HepG2 (cell line): ENCODE data around the gene PTS. TPM values are rescaled to one million over a fixed set of nuclear protein-coding genes. Genes with fewer than 3 reads are reported as not detected.

Source experiments
- AGO1 ChIP-seq: fragments of 200-400 bp; formaldehyde crosslinking; IDR thresholded peaks from 2 replicates; pipeline ENCODE4 v1.6.1; 2017; ENCODE audit warnings: mild to moderate bottlenecking, low read depth, low read length, moderate library complexity; ENCODE audit not compliant: poor library complexity, severe bottlenecking
- ATF4 ChIP-seq, 2 experiments: fragments of 450-650 bp in 1 of 2; sonication (generic) in 1 of 2; formaldehyde crosslinking; IDR thresholded peaks; 2 replicates each; pipeline versions ENCODE4 v1.5.0 to v1.8.0; 2020 to 2022; ENCODE audit warnings: mild to moderate bottlenecking in 1 of 2, missing genetic modification reagents in 1 of 2
- CCDC6 ChIP-seq: sonication (generic); formaldehyde crosslinking; IDR thresholded peaks from 2 replicates; pipeline ENCODE4 v1.8.1; 2022; ENCODE audit warnings: mild to moderate bottlenecking, missing genetic modification reagents, moderate library complexity
- MIER3 ChIP-seq: IDR thresholded peaks from 2 replicates; pipeline ENCODE4 v1.6.1; 2016; ENCODE audit warnings: missing compliant biosample characterization, borderline replicate concordance
- NFKBIZ ChIP-seq: IDR thresholded peaks from 2 replicates; pipeline ENCODE4 v1.6.1; 2018; ENCODE audit warnings: missing genetic modification reagents, missing compliant biosample characterization
- NR2F6 ChIP-seq, 2 experiments: IDR thresholded peaks; 2 replicates each; pipeline ENCODE4 v1.6.1; 2016; ENCODE audit warnings: antibody characterized with exemption in 1 of 2, mild to moderate bottlenecking in 1 of 2
- PRDM15 ChIP-seq: sonication (generic); formaldehyde crosslinking; IDR thresholded peaks from 2 replicates; pipeline ENCODE4 v1.4.0; 2020; ENCODE audit warnings: missing genetic modification reagents
- THYN1 ChIP-seq: sonication (generic); formaldehyde crosslinking; IDR thresholded peaks from 2 replicates; pipeline ENCODE4 v1.8.1; 2023; ENCODE audit warnings: low read depth, mild to moderate bottlenecking, moderate library complexity, missing genetic modification reagents, borderline replicate concordance
- ZNF33B ChIP-seq: sonication (generic); formaldehyde crosslinking; IDR thresholded peaks from 2 replicates; pipeline ENCODE4 v1.5.1; 2020; ENCODE audit warnings: mild to moderate bottlenecking, missing genetic modification reagents
- ZNF563 ChIP-seq: sonication (generic); formaldehyde crosslinking; IDR thresholded peaks from 2 replicates; pipeline ENCODE4 v1.8.0; 2022; ENCODE audit warnings: mild to moderate bottlenecking, moderate library complexity, missing genetic modification reagents
- ZNF652 ChIP-seq: IDR thresholded peaks from 2 replicates; pipeline ENCODE4 v1.6.1; 2016; ENCODE audit warnings: low read depth, borderline replicate concordance
- ZNF770 ChIP-seq: sonication (generic); formaldehyde crosslinking; IDR thresholded peaks from 2 replicates; pipeline ENCODE4 v1.5.0; 2020; ENCODE audit warnings: mild to moderate bottlenecking, missing genetic modification reagents
- ZNF879 ChIP-seq: sonication (generic); formaldehyde crosslinking; IDR thresholded peaks from 2 replicates; pipeline ENCODE4 v1.8.1; 2023; ENCODE audit warnings: missing genetic modification reagents
- polyA plus RNA-seq, 8 experiments: library from polyadenylated mRNA; depleted of rRNA in 3 of 8; stranded (reverse) in 7 of 8; unstranded in 1 of 8; fragments of >200 nt; fragmentation: Illumina TruSeq in 4 of 8; extraction: Trizol in 4 of 8; gene quantifications; 2 replicates each; pipeline versions ENCODE4 v1.2.1 to v1.2.3, GENCODE V29; 2011 to 2016; ENCODE audit warnings: low read depth in 4 of 8, missing spikeins in 1 of 8, mixed read lengths in 1 of 8; ENCODE audit not compliant: insufficient read depth in 1 of 8
- total RNA-seq, 5 experiments: library from RNA; depleted of rRNA; stranded (reverse); fragments of >200 nt; fragmentation: Illumina TruSeq; extraction: Trizol; gene quantifications; 2 replicates each; pipeline ENCODE4 v1.2.3, GENCODE V29; 2016; ENCODE audit warnings: low read depth in 1 of 5
- TF ChIP-seq, protein P1 (sequence below): sonication (generic); formaldehyde crosslinking; IDR thresholded peaks from 2 replicates; pipeline ENCODE4 v1.4.0; 2020; ENCODE audit warnings: missing genetic modification reagents

Gene PTS
- total and polyA plus RNA-seq, 2 of the 13 experiments (the other 11 are each of a cell fraction or from before 2014, with no cell fraction given), result 33.6 to 49.3 TPM

GRCh38 chr11:112280268-112281126 lies 54.3 kb downstream of the PTS start (continued):
- no peak for TF ChIP-seq CCDC6 (CRISPR knock-in tag)
- no peak for TF ChIP-seq ATF4 (CRISPR knock-in tag; IDR thresholded peaks at IDR 0.05)
- TF ChIP-seq PRDM15 (CRISPR knock-in tag), result no peak
- no peak for TF ChIP-seq AGO1
- no peak for TF ChIP-seq ZNF652
- TF ChIP-seq MIER3, result no peak
- 0 out of 2 replicates have a peak, but pooled peaks have one; percentile 49 for TF ChIP-seq ZNF33B (CRISPR knock-in tag)
- TF ChIP-seq ZNF770 (CRISPR knock-in tag), result no peak
- no peak for TF ChIP-seq ZNF879
- TF ChIP-seq, protein P1, sequence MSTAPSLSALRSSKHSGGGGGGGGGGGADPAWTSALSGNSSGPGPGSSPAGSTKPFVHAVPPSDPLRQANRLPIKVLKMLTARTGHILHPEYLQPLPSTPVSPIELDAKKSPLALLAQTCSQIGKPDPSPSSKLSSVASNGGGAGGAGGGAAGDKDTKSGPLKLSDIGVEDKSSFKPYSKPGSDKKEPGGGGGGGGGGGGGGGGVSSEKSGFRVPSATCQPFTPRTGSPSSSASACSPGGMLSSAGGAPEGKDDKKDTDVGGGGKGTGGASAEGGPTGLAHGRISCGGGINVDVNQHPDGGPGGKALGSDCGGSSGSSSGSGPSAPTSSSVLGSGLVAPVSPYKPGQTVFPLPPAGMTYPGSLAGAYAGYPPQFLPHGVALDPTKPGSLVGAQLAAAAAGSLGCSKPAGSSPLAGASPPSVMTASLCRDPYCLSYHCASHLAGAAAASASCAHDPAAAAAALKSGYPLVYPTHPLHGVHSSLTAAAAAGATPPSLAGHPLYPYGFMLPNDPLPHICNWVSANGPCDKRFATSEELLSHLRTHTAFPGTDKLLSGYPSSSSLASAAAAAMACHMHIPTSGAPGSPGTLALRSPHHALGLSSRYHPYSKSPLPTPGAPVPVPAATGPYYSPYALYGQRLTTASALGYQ (CRISPR knock-in tag), result no peak
- no peak for TF ChIP-seq ZNF563 (CRISPR knock-in tag)
- no peak for TF ChIP-seq THYN1
- TF ChIP-seq NFKBIZ (CRISPR knock-in tag), result no peak
- TF ChIP-seq NR2F6 (IDR thresholded peaks at IDR 0.05), result no peak
- no peak for TF ChIP-seq NR2F6 (CRISPR knock-in tag; IDR thresholded peaks at IDR 0.05)
